Breast epithelium (tissue), 4 donors: Measurements from ENCODE around the gene HOXA2. TPM values are rescaled to one million over a fixed set of nuclear protein-coding genes. Genes with fewer than 3 reads are reported as not detected.

ENCODE experiments used
- DNase-seq, 2 donors: peaks; one replicate each; pipeline ENCODE4 v3.0.0-alpha.2; 2019; ENCODE audit warnings: low spot score in 2 of 2
- H3K27ac ChIP-seq, 2 donors: fragments of 200-600 bp; sonication (generic) in 1 of 2; one replicate each; pipeline ENCODE4 v1.5.1; 2016 to 2019; ENCODE audit warnings: mild to moderate bottlenecking in 1 of 2
- H3K27me3 ChIP-seq, 2 donors: fragments of 200-600 bp; sonication (generic) in 1 of 2; one replicate each; pipeline versions ENCODE4 v1.5.1 to v1.6.0; 2017 to 2019; ENCODE audit warnings: control low read depth in 1 of 2, mild to moderate bottlenecking in 1 of 2
- H3K36me3 ChIP-seq: fragments of 200-600 bp; one replicate; pipeline ENCODE4 v1.5.1; 2019
- H3K4me1 ChIP-seq, 2 donors: fragments of 200-600 bp; sonication (generic); one replicate each; pipeline ENCODE4 v1.5.1; 2016 to 2019; ENCODE audit warnings: control low read depth in 1 of 2
- H3K4me3 ChIP-seq, 3 donors: fragments of 200-600 bp; sonication (generic); 1 replicate in 2 of 3; 2 replicates in 1 of 3; pipeline ENCODE4 v1.5.1; 2016 to 2019; ENCODE audit warnings: mild to moderate bottlenecking in 3 of 3, moderate library complexity in 2 of 3
- H3K9me3 ChIP-seq, 2 donors: fragments of 200-600 bp; sonication (generic) in 1 of 2; one replicate each; pipeline ENCODE4 v1.5.1; 2016 to 2019; ENCODE audit warnings: control low read depth in 1 of 2
- CTCF ChIP-seq, 3 donors: fragments of 450-650 bp; IDR thresholded peaks; one replicate each; pipeline ENCODE4 v1.5.1; 2016 to 2017; ENCODE audit warnings: antibody characterized with exemption in 3 of 3, mild to moderate bottlenecking in 3 of 3, moderate library complexity in 3 of 3
- POLR2A ChIP-seq: fragments of 450-650 bp; IDR thresholded peaks from one replicate; pipeline ENCODE4 v1.6.1; 2016; ENCODE audit warnings: antibody characterized with exemption, mild to moderate bottlenecking, moderate library complexity
- POLR2AphosphoS5 ChIP-seq, 3 donors: sonication (generic); formaldehyde crosslinking; IDR thresholded peaks; one replicate each; pipeline ENCODE4 v1.6.1; 2017; ENCODE audit warnings: antibody characterized with exemption in 3 of 3
- intact Hi-C: fragments of 100-400 bp; cut with DNase I; formaldehyde crosslinking; loops from one replicate; pipeline ENCODE4 v1.15.1; 2023; ENCODE audit warnings: low total_unique reads
- total RNA-seq, 3 donors: library from RNA; depleted of rRNA; stranded (reverse); fragments of >200 nt; gene quantifications; one replicate each; pipeline ENCODE4 v1.1.0, GENCODE V29; 2016

HOXA2 gene
- total RNA-seq, 3 donors from 2014 or later, result 0.80 to 5.4 (median 1.3) TPM

- peak overlapping the region; percentile 95 to 96 for H3K27ac ChIP-seq
- peaks cover 0 to 4% of the 10 kb centered on the region in 2 donors for H3K4me1 ChIP-seq
- no peaks in the 10 kb centered on the region for H3K36me3 ChIP-seq
- peak in 1 of 2 donors; percentile 45 for DNase-seq
- peak overlapping the region; percentile 14 to 80 (median 75) for H3K4me3 ChIP-seq
- intact Hi-C loops, result loop anchor here (5.0 kb wide), 2 partner anchors 531 to 774 kb away; no protein-coding TSS in a partner anchor
- H3K27me3 ChIP-seq, result peaks cover 0 to 25% of the 10 kb centered on the region in 2 donors
- no peaks in the 10 kb centered on the region for H3K9me3 ChIP-seq
- no peak for TF ChIP-seq CTCF (IDR thresholded peaks at IDR 0.05)
- TF ChIP-seq POLR2AphosphoS5 (IDR thresholded peaks at IDR 0.05), result no peak
- TF ChIP-seq POLR2A, result no peak
These were observed 43.5 kb upstream of the HOXA2 start for GRCh38 chr7:27145914-27146412.

GRCh38 chr7:27145165-27145913 is 42.9 kb upstream of the HOXA2 start:
- peaks cover 0 to 4% of the 10 kb centered on the region in 2 donors for H3K4me1 ChIP-seq
- DNase-seq, result peak in 1 of 2 donors; percentile 25
- intact Hi-C loops, result loop anchor here (5.0 kb wide), 2 partner anchors 532 to 773 kb away; no protein-coding TSS in a partner anchor
- H3K27me3 ChIP-seq, result peaks cover 0 to 25% of the 10 kb centered on the region in 2 donors
- H3K9me3 ChIP-seq, result no peaks in the 10 kb centered on the region
- TF ChIP-seq POLR2AphosphoS5 (IDR thresholded peaks at IDR 0.05), result no peak
- TF ChIP-seq CTCF (IDR thresholded peaks at IDR 0.05), result no peak
- no peak for TF ChIP-seq POLR2A
- peak overlapping the region; percentile 14 to 80 (median 75) for H3K4me3 ChIP-seq
- H3K27ac ChIP-seq, result peak overlapping the region; percentile 95 to 96
- H3K36me3 ChIP-seq, result no peaks in the 10 kb centered on the region

GRCh38 chr7:27144781-27145164 is 42.3 kb upstream of the HOXA2 start:
- H3K9me3 ChIP-seq, result no peaks in the 10 kb centered on the region
- peak overlapping the region; percentile 13 to 80 (median 75) for H3K4me3 ChIP-seq
- H3K27me3 ChIP-seq, result peaks cover 0 to 25% of the 10 kb centered on the region in 2 donors
- DNase-seq, result no peak
- intact Hi-C loops, result loop anchor here (5.0 kb wide), 4 partner anchors 47 to 772 kb away; partner anchors contain the start of gene HOXA1
- peak overlapping the region; percentile 95 to 96 for H3K27ac ChIP-seq
- H3K4me1 ChIP-seq, result peaks cover 0 to 4% of the 10 kb centered on the region in 2 donors
- TF ChIP-seq CTCF (IDR thresholded peaks at IDR 0.05) (no peak), POLR2AphosphoS5 (IDR thresholded peaks at IDR 0.05) (no peak), POLR2A (no peak)
- H3K36me3 ChIP-seq, result no peaks in the 10 kb centered on the region

GRCh38 chr7:27143950-27144780 is 41.7 kb upstream of the HOXA2 start:
- peak overlapping the region; percentile 95 to 96 for H3K27ac ChIP-seq

More at GRCh38 chr7:27143950-27144780, 41.7 kb upstream of the HOXA2 start:
- no peaks in the 10 kb centered on the region for H3K36me3 ChIP-seq
- H3K9me3 ChIP-seq, result no peaks in the 10 kb centered on the region
- TF ChIP-seq CTCF (IDR thresholded peaks at IDR 0.05) (no peak), POLR2AphosphoS5 (IDR thresholded peaks at IDR 0.05) (no peak), POLR2A (no peak)
- peak overlapping the region; percentile 13 to 80 (median 75) for H3K4me3 ChIP-seq
- peaks cover 0 to 4% of the 10 kb centered on the region in 2 donors for H3K4me1 ChIP-seq
- peak in 1 of 2 donors; percentile 17 for DNase-seq
- peaks cover 0 to 25% of the 10 kb centered on the region in 2 donors for H3K27me3 ChIP-seq
- intact Hi-C loops, result loop anchor here (5.0 kb wide), 2 partner anchors 47 to 287 kb away; partner anchors contain the start of gene HOXA1
